ENCODE results near the gene HSPA5.

DNA sequence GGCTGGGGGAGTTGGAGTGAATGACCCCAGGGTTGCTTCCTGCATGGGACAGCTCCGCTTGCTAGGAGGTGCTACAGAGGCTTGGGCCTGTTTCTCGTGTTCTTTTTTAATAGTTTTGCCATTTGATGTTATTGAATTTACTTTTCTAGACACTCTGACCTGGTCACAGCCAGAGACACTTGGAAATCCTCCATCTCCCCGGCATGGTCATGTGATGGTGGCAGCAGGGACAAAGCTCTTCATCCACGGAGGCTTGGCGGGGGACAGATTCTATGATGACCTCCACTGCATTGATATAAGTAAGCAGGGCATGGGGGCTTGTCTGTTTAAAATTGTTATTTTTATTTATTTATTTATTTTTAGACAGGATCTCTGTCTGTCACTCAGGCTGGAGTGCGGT, 13.4 kb downstream of the HSPA5 start:
- TF ChIP-seq, protein P1, sequence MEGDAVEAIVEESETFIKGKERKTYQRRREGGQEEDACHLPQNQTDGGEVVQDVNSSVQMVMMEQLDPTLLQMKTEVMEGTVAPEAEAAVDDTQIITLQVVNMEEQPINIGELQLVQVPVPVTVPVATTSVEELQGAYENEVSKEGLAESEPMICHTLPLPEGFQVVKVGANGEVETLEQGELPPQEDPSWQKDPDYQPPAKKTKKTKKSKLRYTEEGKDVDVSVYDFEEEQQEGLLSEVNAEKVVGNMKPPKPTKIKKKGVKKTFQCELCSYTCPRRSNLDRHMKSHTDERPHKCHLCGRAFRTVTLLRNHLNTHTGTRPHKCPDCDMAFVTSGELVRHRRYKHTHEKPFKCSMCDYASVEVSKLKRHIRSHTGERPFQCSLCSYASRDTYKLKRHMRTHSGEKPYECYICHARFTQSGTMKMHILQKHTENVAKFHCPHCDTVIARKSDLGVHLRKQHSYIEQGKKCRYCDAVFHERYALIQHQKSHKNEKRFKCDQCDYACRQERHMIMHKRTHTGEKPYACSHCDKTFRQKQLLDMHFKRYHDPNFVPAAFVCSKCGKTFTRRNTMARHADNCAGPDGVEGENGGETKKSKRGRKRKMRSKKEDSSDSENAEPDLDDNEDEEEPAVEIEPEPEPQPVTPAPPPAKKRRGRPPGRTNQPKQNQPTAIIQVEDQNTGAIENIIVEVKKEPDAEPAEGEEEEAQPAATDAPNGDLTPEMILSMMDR (IDR thresholded peaks at IDR 0.05), result no peak
- TF ChIP-seq EP300 (IDR thresholded peaks at IDR 0.05) (no peak), POLR2A (IDR thresholded peaks at IDR 0.05) (no peak)

Measured in ovary (tissue), 3 donors.